ENCODE results near the gene ANKUB1.

ANKUB1 gene

GRCh38 chr3:149752051-149752787 lies 40.1 kb downstream of the ANKUB1 start, which contains the start of gene COMMD2:
Gene COMMD2, minus strand, starts transcription at chr3:149752489. Its CDS starts 45 bp downstream, at chr3:149752444.
- DNase-seq (ENCODE audit: low read depth), result peak; percentile 86
- no peak for TF ChIP-seq CTCF (IDR thresholded peaks at IDR 0.05; ENCODE audit: low read depth, low read length)
- peak; percentile 84 for TF ChIP-seq POLR2A (IDR thresholded peaks at IDR 0.05; ENCODE audit: extremely low read depth, insufficient read length)
- no peak for TF ChIP-seq MYC (IDR thresholded peaks at IDR 0.05; ENCODE audit: low read depth, low read length)
- peak within 1 kb of the TSS; percentile 81 for H3K4me3 ChIP-seq (ENCODE audit: low read depth, low read length)

- H3K4me3 ChIP-seq (ENCODE audit: low read depth, low read length), result peak overlapping the region; percentile 81
- peak; percentile 21 for DNase-seq (ENCODE audit: low read depth)
- TF ChIP-seq MYC (IDR thresholded peaks at IDR 0.05; ENCODE audit: low read depth, low read length), result no peak
- TF ChIP-seq POLR2A (IDR thresholded peaks at IDR 0.05; ENCODE audit: extremely low read depth, insufficient read length), result no peak
- TF ChIP-seq CTCF (IDR thresholded peaks at IDR 0.05; ENCODE audit: low read depth, low read length), result no peak
- no peak for TF ChIP-seq MAX (IDR thresholded peaks at IDR 0.05; ENCODE audit: low read depth, low read length)
Observed at GRCh38 chr3:149751551-149751950, 40.8 kb downstream of the ANKUB1 start.

GRCh38 chr3:149744606-149745005 lies 47.7 kb downstream of the ANKUB1 start:
- TF ChIP-seq MAX (IDR thresholded peaks at IDR 0.05; ENCODE audit: low read depth, low read length) (no peak), POLR2A (IDR thresholded peaks at IDR 0.05; ENCODE audit: extremely low read depth, insufficient read length) (no peak), CTCF (IDR thresholded peaks at IDR 0.05; ENCODE audit: low read depth, low read length) (no peak), MYC (IDR thresholded peaks at IDR 0.05; ENCODE audit: low read depth, low read length) (no peak)
- H3K4me3 ChIP-seq (ENCODE audit: low read depth, low read length), result no peak overlapping the region
- DNase-seq (ENCODE audit: low read depth), result no peak

- no peak for DNase-seq (ENCODE audit: low read depth)
- TF ChIP-seq CTCF (IDR thresholded peaks at IDR 0.05; ENCODE audit: low read depth, low read length) (no peak), MYC (IDR thresholded peaks at IDR 0.05; ENCODE audit: low read depth, low read length) (no peak), MAX (IDR thresholded peaks at IDR 0.05; ENCODE audit: low read depth, low read length) (no peak), POLR2A (IDR thresholded peaks at IDR 0.05; ENCODE audit: extremely low read depth, insufficient read length) (no peak)
- no peak overlapping the region for H3K4me3 ChIP-seq (ENCODE audit: low read depth, low read length)
Observed at GRCh38 chr3:149744151-149744550, 48.2 kb downstream of the ANKUB1 start.

GRCh38 chr3:149739396-149739795 lies 53.0 kb downstream of the ANKUB1 start:
- DNase-seq (ENCODE audit: low read depth), result no peak
- TF ChIP-seq MYC (IDR thresholded peaks at IDR 0.05; ENCODE audit: low read depth, low read length), result no peak
- TF ChIP-seq POLR2A (IDR thresholded peaks at IDR 0.05; ENCODE audit: extremely low read depth, insufficient read length), result no peak
- TF ChIP-seq CTCF (IDR thresholded peaks at IDR 0.05; ENCODE audit: low read depth, low read length), result no peak
- TF ChIP-seq MAX (IDR thresholded peaks at IDR 0.05; ENCODE audit: low read depth, low read length), result no peak
- no peak overlapping the region for H3K4me3 ChIP-seq (ENCODE audit: low read depth, low read length)

Data from NB4 (cell line).